AG10803 (cell line): Measurements from ENCODE around the gene FGR.
A peak's percentile ranks its signal among the peaks of the same experiment; 100 is the strongest.

Source experiments
- DNase-seq: peaks from one replicate; pipeline ENCODE4 v3.0.0; 2010; ENCODE audit warnings: low read depth
- H3K4me3 ChIP-seq: 2 replicates; pipeline ENCODE4 v1.5.1; 2011; ENCODE audit warnings: mild to moderate bottlenecking, low read length, control low read depth
- CTCF ChIP-seq: conservative IDR thresholded peaks from 2 replicates; pipeline ENCODE4 v1.5.1; 2011; ENCODE audit warnings: mild to moderate bottlenecking, low read length, control low read depth, inconsistent platforms

The FGR gene

GRCh38 chr1:27592931-27593677 is 41.9 kb downstream of the FGR start:
- no peak overlapping the region for H3K4me3 ChIP-seq
- DNase-seq = no peak
- TF ChIP-seq CTCF = no peak

GRCh38 chr1:27592232-27592930 is 42.6 kb downstream of the FGR start:
- no peak overlapping the region for H3K4me3 ChIP-seq
- no peak for DNase-seq

GRCh38 chr1:27591622-27592021 is 43.4 kb downstream of the FGR start:
- no peak for TF ChIP-seq CTCF
- H3K4me3 ChIP-seq = no peak overlapping the region
- no peak for DNase-seq

More at GRCh38 chr1:27592232-27592930, 42.6 kb downstream of the FGR start:
- no peak for TF ChIP-seq CTCF

- no peak overlapping the region for H3K4me3 ChIP-seq
- no peak for DNase-seq
- no peak for TF ChIP-seq CTCF
Observed at GRCh38 chr1:27590917-27591508, 44.0 kb downstream of the FGR start.

- no peak for TF ChIP-seq CTCF
- DNase-seq = peak; percentile 47
- H3K4me3 ChIP-seq = no peak overlapping the region
Observed at GRCh38 chr1:27589841-27590426, 45.1 kb downstream of the FGR start.

- TF ChIP-seq CTCF = no peak
- DNase-seq = no peak
- H3K4me3 ChIP-seq = no peak overlapping the region
Observed at GRCh38 chr1:27589441-27589840, 45.5 kb downstream of the FGR start.
